NCI-H2227 (cell line): ENCODE measurements around the gene ANKRD33.
"Not testable (repeated sequence)": the region's sequence is repeated elsewhere in the genome, so short reads cannot be mapped to it uniquely, and the experiment has no call there.

ENCODE experiments used
- DNase-seq: peaks from one replicate; lab custom pipeline; 2025; ENCODE audit not compliant: unreplicated experiment; lab: John Stamatoyannopoulos, UW

ANKRD33 gene

DNA sequence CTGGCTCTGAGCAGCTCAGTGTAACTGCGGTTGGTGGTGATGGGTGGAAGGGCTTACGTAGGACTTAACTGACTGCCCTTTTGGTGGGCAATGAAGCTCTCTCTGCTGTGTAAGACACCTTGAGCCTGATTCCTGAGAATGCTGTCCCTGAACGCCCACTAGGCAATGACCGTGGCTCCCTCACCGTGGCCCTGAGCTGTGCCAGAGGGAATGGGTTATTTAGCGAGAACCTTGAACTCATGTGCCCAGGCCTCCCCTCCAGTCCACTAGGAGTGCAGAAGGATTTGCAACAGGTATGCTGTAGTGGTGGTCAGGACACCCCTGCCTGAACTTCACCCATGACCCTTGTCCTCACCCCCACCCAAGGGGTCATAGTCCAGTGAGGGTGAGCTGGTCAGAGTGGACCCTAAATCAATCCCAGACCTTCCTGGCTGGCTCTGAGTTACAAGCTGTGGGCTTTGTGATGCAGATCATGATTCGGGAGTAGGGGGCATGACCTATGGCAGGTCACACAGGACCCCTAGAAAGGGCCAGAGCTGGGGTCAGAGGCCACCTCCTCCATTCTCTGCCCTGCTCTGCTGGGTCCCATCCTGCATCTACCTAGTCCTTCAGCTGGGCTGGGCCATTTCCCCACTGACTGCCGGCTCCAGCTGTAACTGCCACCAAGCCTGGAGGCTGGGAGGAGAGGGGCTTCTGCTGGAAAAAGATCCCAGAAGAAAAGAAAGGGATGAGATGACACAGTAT is 14.5 kb upstream of the ANKRD33 start:
- DNase-seq = no peak

DNA sequence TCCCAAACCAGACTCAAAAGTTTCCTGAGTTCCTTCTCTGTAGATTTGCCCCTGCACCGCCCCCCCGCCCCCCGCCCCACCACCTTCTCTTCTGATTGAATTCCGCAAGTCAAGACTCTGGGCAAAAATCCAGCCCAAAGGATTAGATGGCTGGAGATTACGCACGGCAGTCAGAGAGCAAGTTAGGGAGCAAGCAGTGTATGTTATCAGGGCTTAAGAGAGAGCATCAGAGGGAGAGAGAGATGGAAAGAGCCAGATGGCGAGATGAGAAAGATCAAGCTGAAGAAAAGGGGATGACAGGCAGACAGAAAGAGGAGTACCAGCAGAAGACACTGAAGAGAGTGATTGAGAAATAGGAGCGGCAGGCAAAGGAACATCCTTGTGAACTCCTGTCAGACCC is 13.9 kb upstream of the ANKRD33 start:
- no peak for DNase-seq

DNA sequence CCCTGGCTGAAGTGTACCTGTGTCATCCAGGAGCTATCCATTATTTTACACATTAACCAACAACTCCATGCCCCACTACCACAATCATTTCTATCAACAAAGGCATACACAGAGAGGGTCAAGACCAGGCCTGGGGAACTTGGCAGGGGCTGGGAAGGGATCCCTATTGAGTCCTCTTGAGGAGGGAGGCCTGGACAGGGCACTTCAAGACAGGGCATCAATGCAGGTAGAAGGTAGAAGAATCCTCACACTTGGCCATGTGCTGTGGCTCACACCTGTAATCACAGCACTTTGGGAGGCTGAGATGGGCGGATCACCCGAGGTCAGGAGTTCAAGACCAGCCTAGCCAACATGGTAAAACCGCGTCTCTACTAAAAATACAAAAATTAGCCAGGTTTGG is 13.4 kb upstream of the ANKRD33 start:
- no peak for DNase-seq

DNA sequence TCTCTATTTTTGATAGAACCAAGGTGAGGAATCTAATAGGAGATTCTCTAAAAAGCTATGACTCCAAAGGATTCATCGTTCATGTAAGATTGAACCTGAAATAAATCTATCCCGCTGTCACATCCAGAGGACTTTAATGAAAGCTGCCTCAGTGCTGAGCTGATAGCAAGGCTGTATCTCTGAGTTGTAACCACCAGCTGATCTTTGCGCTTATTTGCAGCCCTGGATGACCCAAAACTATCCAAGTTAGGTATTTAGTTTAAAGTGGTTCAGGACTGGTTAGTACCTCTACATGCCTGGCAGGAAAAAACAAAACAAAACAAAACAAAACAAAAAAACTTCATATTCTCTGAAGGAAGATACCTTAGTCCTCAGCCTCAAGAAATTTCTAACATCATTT is 8.8 kb upstream of the ANKRD33 start:
- DNase-seq = no peak

DNA sequence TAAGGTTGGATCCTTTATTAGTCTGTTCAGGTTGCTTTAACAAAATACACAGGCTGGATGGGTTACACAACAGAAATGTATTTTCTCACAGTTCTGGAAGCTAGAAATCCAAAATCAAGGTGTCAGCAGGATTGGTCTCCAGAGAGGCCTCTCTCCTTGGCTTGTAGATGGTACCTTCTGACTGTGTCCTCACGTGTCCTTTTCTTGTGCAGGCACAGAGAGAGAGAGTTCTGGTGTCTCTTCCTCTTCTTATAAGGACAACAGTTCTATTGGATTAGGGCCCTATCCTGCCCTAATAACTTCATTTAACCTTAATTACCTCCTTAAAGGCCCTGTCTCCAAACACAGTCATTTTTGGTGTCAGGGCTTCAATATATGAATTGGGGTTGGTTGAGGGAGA is 4.6 kb upstream of the ANKRD33 start:
- no peak for DNase-seq

DNA sequence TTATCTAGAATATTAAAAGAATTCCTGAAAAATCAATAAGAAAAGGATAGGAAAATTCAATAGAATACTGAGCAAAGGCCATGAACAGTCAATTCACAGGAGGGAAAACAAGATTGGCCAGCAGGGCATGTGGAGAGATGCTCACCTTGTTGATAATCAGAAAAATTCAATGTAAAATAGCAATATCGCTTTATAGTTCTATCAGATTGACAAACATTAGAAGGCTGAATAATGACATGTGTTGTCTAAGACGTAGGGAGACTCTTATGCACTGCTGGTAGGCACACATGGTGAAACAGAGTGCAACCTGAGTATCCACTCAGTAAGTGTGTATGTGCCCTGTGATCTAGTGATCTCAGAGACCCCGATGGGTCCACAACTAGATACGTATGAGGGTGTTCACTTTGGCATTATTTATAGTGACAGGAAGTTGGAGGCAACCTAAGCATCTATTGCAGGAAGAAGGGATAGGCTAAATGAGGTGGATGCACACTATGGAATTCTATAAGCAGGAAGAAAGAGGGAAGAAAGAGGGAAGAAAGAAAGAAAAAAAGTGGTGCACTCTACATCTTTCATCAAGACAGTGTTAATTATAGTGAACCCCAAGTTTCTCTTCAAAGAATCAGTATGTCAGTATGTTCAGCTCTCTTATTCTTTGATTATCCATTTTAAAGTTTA is 3.8 kb upstream of the ANKRD33 start:
- DNase-seq = no peak

DNA sequence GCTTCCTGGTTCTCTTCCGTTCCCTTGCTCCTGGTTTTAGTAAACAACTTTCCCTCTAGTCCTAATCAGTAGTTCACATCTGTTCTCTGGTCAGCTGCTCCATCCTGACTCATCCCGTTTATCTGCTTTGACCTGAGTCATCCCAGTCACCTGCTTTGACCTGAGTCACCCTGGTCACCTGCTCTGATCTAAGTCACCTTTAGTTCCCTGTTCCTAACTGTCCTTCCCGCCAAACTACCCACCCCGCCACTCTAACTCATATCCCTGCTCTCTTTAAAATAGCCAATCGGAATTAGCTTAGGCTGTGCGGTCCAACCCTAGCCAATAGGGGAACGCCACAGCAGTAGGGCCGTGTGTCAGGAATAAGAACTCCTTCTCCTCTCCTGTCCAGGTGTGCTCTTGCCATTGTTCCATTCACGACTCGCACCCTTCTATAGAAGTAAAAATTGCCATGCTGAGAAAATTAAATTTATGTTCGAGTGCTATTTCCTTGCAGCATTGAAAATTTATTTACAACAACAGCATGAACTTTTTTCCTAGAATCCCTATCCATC is 3.1 kb upstream of the ANKRD33 start:
- DNase-seq = no peak

DNA sequence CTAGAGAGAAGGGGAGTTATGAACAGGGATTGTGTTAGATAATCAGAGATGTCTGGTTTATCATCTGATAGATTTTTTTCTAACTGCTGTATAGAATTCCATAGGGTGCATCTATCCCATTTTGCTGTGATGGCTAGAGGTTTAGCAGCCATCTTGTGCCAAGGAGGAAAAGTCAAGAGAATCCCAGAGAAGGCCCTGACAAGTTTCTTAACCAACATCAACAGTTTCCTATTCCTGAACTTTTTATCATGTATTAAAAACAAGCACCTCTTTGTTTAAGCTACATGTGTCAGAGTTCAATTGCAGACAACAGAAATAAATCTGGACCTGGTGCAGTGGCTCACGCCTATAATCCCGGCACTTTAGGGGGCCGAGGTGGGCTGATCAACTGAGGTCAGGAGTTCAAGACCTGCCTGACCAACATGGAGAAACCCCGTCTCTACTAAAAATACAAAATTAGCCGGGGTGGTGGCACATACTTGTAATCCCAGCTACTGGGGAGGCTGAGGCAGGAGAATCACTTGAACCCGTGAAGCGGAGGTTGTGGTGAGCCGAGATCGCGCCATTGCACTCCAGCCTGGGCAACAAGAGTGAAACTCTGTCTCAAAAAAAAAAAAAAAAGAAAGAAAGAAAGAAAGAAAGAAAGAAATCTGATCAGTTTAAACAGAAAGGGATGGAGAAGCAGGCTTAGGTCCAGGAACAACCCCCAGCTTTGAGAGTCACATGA is 2.4 kb upstream of the ANKRD33 start:
- not testable (repeated sequence) for DNase-seq

DNA sequence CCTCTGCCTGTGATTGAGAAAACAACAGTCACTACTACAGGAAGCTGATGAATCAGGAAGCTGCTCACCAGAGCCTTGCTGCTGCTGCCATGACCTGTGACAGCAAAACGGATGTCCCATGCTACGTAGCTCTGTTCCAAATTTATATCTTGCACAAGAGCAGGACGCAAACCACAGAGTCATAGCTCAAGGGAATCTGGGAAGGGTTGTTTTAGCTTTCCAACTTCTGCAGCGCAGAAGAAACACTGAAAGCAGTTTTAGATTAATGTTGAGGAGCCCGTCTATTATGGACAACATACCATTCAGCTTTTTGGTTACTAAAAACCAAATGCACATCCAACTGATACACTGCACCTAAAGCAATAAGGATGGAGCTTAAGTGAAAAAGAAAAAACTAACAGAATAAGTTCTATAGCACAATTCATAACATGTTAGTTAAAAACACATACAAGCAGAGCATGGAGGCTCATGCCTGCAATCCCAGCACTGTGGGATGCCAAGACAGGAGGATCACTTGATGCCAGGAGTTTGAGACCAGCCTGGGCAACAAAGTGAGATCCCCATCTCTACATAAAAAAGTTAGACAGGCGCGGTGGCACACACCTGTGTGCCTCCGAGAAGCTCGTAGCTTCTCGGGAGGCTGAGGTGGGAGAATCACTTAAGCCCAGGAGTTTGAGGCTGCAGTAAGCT is 1.7 kb upstream of the ANKRD33 start:
- no peak for DNase-seq

DNA sequence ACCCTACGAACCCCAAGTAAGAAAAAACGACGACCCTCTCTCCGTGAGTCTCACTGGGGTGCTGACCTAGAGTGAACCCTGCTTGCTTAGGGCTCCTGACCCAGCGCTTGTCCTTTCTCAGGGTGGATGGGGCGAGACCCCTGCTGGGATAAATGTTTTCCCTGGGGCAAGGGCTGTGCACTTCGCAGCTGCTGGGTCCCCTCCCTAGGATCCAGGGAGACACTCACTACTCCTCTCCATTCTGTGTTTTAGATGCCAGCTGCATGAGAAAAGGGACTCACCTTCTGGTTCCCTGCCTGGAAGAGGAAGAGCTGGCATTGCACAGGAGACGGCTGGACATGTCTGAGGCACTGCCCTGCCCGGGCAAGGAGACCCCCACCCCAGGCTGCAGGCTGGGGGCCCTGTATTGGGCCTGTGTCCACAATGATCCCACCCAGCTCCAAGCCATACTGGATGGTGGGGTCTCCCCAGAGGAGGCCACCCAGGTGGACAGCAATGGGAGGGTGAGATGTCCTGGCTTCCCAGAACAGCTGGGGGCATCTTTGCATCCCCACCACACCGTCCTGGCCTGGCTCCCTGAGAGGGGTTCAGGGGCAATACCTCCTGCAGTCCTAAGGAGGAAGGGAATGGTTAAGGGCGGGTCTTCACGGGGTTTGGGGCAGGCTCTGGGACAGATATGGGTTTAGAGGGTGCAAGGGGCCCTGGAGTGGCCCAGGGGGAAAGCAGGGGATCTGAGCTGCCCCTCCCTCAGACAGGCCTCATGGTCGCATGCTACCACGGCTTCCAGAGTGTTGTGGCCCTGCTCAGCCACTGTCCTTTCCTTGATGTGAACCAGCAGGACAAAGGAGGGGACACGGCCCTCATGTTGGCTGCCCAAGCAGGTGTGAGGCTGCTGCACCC is 663 bp downstream of the ANKRD33 start:
- DNase-seq = no peak

DNA sequence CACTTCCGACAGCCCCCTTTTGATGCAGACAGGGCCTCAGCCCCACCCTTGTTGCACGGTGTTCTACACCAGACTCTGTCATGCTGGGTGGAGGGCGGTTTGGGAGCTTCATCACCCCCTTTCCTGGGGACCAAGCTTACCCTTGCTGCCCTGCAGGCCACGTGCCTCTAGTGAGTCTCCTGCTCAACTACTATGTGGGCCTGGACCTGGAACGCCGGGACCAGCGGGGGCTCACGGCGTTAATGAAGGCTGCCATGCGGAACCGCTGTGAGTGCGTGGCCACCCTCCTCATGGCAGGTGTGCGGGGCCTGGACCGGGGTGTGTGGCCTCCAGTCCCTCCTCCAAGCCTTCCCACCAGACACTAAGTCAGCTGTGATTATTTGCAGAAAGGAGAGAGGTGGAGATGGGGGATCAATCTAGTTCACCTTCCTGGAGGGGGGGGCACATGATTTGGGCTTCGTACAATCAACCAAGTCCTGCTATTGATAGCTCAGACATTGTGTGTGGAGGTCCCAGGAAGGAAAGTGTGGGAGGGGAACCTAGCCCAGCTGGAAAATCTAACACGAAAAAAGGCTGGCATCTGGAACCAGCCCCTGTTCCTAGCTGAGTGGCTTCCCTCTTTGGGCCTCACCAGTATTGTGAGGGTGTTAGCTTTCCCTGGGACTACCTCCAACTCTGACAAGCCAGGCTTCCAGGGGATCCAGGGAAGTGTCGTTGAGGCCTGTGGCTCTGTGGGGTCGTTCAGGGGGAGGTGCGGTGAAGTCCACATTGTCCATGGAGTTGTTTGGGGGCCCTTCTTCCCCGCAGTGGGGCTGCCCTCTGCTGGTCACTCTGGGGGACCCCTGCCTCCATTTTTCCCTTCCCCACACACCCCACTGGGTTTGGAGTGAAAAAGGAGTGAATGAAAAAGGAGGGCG is 1.6 kb downstream of the ANKRD33 start:
- DNase-seq = no peak

DNA sequence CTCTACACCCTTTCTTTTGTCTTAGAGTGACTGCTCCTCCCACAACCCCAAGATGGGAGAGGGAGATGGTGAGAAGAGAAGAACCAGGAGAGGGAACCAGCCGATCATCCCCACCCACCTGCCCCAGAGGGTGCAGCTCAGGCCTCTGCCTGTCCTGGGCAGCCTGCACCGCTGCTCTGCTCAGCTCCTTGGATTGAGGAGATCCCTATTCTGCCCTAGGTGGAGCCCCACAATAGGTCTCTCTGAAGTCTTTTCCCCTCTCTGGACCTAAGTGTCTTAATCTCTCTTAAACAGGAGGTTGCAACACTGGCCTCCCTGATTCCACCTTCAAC is 2.2 kb downstream of the ANKRD33 start:
- no peak for DNase-seq

DNA sequence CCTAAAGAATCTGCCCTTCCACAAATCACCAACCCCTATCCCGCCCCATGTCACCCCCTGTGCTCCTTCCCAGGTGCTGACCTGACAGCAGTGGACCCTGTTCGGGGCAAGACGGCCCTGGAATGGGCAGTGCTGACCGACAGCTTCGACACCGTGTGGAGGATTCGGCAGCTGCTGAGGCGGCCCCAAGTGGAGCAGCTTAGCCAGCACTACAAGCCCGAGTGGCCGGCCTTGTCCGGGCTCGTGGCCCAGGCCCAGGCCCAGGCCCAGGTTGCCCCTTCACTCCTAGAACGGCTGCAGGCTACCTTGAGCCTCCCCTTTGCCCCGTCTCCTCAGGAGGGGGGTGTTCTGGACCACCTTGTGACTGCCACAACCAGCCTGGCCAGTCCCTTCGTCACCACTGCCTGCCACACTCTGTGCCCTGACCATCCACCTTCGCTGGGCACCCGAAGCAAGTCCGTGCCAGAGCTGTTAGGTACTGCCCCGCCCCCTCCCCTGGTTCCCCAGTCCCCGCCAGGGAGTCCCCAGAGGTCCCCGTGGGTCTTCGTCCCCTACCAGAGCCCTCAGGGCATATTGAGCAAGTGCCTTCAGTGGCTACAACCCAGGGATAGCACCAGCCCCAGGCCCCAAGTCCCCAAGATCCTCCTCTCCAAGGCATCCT is 2.7 kb downstream of the ANKRD33 start:
- DNase-seq = no peak

DNA sequence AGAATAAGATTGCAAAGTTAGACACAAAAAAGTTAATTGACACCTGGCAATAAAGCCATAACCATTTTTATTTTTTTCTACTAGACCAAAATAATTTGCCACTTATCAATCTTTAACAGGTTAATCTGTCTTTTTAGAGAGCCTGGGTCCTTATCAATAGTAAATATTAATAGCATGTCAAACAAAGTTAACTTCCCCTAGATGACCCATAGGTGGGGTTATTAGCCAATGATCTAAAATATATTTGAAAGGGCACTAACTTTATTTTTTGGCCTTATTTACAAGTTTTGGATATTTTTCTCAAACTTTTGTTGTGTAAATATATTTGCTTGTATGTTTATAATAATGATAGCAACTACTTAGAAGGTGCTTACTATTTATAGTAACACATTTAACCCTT is 3.9 kb downstream of the ANKRD33 start:
- no peak for DNase-seq

DNA sequence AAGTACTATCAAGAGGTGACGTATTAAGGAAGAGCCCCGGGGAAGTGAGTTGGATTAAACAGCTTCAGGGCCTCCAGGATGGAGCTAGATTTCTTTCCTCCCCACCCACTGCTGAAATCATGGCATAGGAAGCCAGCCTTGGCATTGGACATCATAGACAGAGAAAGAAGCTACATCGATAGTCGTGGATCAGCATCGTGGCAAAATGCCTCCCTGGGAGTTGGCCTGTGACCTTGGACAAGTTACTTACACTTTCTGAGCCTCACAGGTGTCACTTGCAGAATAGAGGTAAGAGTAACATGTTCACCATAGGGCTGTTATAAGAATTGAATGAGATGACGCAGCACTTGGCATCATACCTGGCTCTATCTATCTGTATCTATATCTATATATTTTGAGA is 5.9 kb downstream of the ANKRD33 start:
- no peak for DNase-seq

DNA sequence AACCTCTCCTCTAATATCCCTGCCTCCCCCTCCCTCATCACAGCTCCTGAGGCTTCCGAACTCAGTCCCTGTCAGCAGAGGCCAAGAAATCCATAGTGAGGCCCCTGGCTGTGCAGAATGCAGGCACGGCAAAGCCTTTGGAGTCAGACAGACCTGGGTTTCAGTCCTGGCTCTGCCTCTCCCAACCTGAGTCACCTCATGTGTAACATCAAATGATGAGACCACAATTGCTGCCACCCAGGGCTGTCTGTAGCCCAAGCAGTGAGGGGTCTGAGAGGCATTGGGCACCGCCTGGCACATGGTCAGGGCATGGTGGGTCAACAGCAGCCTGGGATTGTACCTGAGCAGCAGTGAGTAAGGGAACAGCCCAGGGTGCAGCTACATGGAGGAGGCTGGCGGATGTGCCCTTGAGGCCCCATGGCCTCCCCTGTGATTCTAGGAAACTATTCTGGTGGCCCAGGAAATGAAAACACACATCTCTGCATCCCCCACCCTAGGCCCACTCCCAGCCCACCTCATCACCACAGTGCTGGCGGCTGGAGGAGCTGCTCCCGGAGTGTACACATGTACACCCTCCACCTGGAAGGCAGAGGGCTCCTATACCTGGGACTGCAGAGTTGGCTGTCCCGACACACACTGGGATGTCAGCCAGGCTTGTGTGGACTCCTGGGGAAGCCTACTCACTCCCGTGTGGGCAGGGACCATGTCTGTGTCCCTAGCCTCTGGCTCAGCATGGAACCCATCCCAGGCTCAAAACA is 7.7 kb downstream of the ANKRD33 start:
- no peak for DNase-seq

DNA sequence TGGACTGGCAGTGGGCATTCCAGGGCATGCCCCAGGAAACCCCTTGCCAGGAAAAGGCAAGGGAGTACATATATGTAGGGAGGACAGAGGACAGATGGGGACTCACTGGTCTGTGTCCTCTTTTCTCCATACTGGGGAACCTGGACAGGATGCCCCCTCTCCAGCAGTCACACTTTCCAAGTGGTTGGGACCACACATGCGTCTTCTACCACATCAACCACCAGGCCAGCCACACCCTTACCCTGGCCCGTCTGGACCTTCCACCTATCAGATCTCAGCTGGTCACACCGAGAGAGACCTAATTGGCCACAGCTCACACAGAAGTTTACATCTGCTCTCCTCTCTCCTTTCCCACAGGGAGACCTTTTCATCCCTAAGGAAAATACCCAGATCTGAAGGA is 8.3 kb downstream of the ANKRD33 start:
- DNase-seq = no peak

DNA sequence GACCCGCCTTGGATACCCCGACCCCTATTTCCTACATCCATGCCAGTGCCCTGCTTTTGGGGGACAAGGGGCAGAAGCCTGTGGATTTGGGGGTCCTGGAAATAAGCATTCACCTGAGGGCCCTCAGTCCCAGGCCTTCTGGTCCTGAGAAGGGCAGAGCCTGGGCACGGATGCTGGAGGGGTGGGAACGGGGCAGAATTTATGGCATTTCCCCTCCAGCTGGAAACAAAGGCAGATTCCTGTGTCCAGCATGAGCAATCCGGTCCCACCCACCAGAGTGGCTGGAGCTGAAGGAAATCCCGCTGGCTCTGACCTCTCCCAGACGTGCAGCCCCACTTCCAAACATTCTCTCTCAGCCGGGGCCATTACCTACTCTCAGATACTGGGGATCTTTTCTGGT is 9.3 kb downstream of the ANKRD33 start:
- no peak for DNase-seq
